Uterus (tissue), 2 donors: Measurements from ENCODE around the gene MYO1D.

Experiments
- CTCF ChIP-seq, 4 experiments: fragments of 200-600 bp in 2 of 4; fragments of 450-650 bp in 2 of 4; sonication (generic) in 2 of 4; IDR thresholded peaks; one replicate each; pipeline ENCODE4 v1.5.1; 2016 to 2019; ENCODE audit warnings: antibody characterized with exemption in 4 of 4, mild to moderate bottlenecking in 2 of 4, moderate library complexity in 1 of 4
- POLR2A ChIP-seq, 2 donors: fragments of 450-650 bp; IDR thresholded peaks; one replicate each; pipeline ENCODE4 v1.6.1; 2016; ENCODE audit warnings: antibody characterized with exemption in 2 of 2, mild to moderate bottlenecking in 1 of 2, moderate library complexity in 1 of 2

- TF ChIP-seq CTCF (IDR thresholded peaks at IDR 0.05), result no peak
- no peak for TF ChIP-seq POLR2A (IDR thresholded peaks at IDR 0.05)
Observed at GRCh38 chr17:32651084-32651483, 225.8 kb downstream of the MYO1D start.
